Measurements from ENCODE around the gene AGK. TPM values are rescaled to one million over a fixed set of nuclear protein-coding genes. Genes with fewer than 3 reads are reported as not detected.

Gene AGK
- total and polyA plus RNA-seq, 4 donors: 7.2 to 13.6 (median 8.9) TPM

- TF ChIP-seq HNF4A (conservative IDR thresholded peaks at IDR 0.05): no peak
- TF ChIP-seq RAD21 (IDR thresholded peaks at IDR 0.05): no peak
- TF ChIP-seq SP1 (IDR thresholded peaks at IDR 0.05): no peak
- TF ChIP-seq RXRA (IDR thresholded peaks at IDR 0.05): no peak
Measured at GRCh38 chr7:141659501-141659900, 108.3 kb downstream of the AGK start (continued).

GRCh38 chr7:141660259-141660658, 109.0 kb downstream of the AGK start:
- H3K27ac ChIP-seq (ENCODE audit: low read depth in 1 of 2, low read length in 2 of 2): peak overlapping the region in 1 of 2 donors; percentile 10
- peaks cover 5 to 27% (median 12%) of the 10 kb centered on the region in 4 donors for H3K36me3 ChIP-seq (ENCODE audit: control insufficient read depth in 4 of 4, insufficient read depth in 3 of 4, low read depth in 1 of 4, low read length in 3 of 4)
- no peak overlapping the region for H3K9ac ChIP-seq (ENCODE audit: low read depth in 1 of 2, low read length in 2 of 2)
- peaks cover 11 to 27% (median 17%) of the 10 kb centered on the region in 4 donors for H3K4me1 ChIP-seq (ENCODE audit: control insufficient read depth in 4 of 4, insufficient read depth in 4 of 4, low read length in 3 of 4)
- TF ChIP-seq JUND (IDR thresholded peaks at IDR 0.05) (no peak), CTCF (IDR thresholded peaks at IDR 0.05; ENCODE audit: low read depth, low read length, missing input control) (no peak)
- no peak overlapping the region for H3K4me3 ChIP-seq (ENCODE audit: low read depth in 1 of 3, low read length in 3 of 3)
- 71% methylated on average over 4 of the region's 4 CpGs for WGBS
- H3K27me3 ChIP-seq (ENCODE audit: control insufficient read depth in 4 of 4, insufficient read depth in 4 of 4, low read length in 3 of 4): no peaks in the 10 kb centered on the region
- no peak for DNase-seq (ENCODE audit: low spot score)
- H3K9me3 ChIP-seq (ENCODE audit: control insufficient read depth in 4 of 4, low read length in 3 of 4): no peaks in the 10 kb centered on the region

GRCh38 chr7:141663081-141663849, 112.1 kb downstream of the AGK start:
- H3K36me3 ChIP-seq (ENCODE audit: control insufficient read depth in 4 of 4, insufficient read depth in 3 of 4, low read depth in 1 of 4, low read length in 3 of 4): peaks cover 8 to 23% (median 12%) of the 10 kb centered on the region in 4 donors

More at GRCh38 chr7:141663081-141663849, 112.1 kb downstream of the AGK start:
- Histone ChIP-seq H3K27me3 (ENCODE audit: control insufficient read depth in 4 of 4, insufficient read depth in 4 of 4, low read length in 3 of 4) (no peaks in the 10 kb centered on the region), H3K4me1 (ENCODE audit: control insufficient read depth in 4 of 4, insufficient read depth in 4 of 4, low read length in 3 of 4) (peaks cover 11 to 28% (median 17%) of the 10 kb centered on the region in 4 donors), H3K9me3 (ENCODE audit: control insufficient read depth in 4 of 4, low read length in 3 of 4) (no peaks in the 10 kb centered on the region), H3K9ac (ENCODE audit: low read depth in 1 of 2, low read length in 2 of 2) (peak overlapping the region in 1 of 2 donors; percentile 16), H3K27ac (ENCODE audit: low read depth in 1 of 2, low read length in 2 of 2) (peak overlapping the region; percentile 11 to 58), H3K4me3 (ENCODE audit: low read depth in 1 of 3, low read length in 3 of 3) (no peak overlapping the region)
- TF ChIP-seq NR2F2 (IDR thresholded peaks at IDR 0.05) (no peak), SP1 (IDR thresholded peaks at IDR 0.05) (peak; percentile 53), YY1 (IDR thresholded peaks at IDR 0.05) (peak; percentile 46), FOXA2 (IDR thresholded peaks at IDR 0.05) (peak; percentile 30), GABPA (IDR thresholded peaks at IDR 0.05 in 1 of 2, conservative IDR thresholded peaks at IDR 0.05 in 1 of 2) (no peak), CTCF (IDR thresholded peaks at IDR 0.05; ENCODE audit: low read depth, low read length, missing input control) (no peak), TAF1 (conservative IDR thresholded peaks at IDR 0.05) (no peak), REST (IDR thresholded peaks at IDR 0.05) (no peak), EGR1 (IDR thresholded peaks at IDR 0.05; ENCODE audit: low read depth in 2 of 2) (no peak), HNF4G (IDR thresholded peaks at IDR 0.05) (peak; percentile 13), ZBTB33 (IDR thresholded peaks at IDR 0.05) (peak; percentile 20), HNF4A (conservative IDR thresholded peaks at IDR 0.05) (peak; percentile 63 to 68), RXRA (IDR thresholded peaks at IDR 0.05) (peak; percentile 36 to 47), MAX (IDR thresholded peaks at IDR 0.05) (peak; percentile 40), RAD21 (IDR thresholded peaks at IDR 0.05) (peak in 1 of 2 donors; percentile 31), JUND (IDR thresholded peaks at IDR 0.05) (peak; percentile 22 to 52), FOXA1 (IDR thresholded peaks at IDR 0.05) (no peak), ATF3 (IDR thresholded peaks at IDR 0.05) (no peak)
- WGBS: 36% methylated on average over 6 of the region's 6 CpGs
- DNase-seq (ENCODE audit: low spot score): no peak
